Measurements from ENCODE around the gene SOBP.

GRCh38 chr6:107458672-107459282 is 31.1 kb upstream of the SOBP start:
- TF ChIP-seq CTCF (IDR thresholded peaks at IDR 0.05 in 4 of 5, conservative IDR thresholded peaks at IDR 0.05 in 1 of 5), result peak in 1 of 5 experiments; percentile 7
- no peak for TF ChIP-seq POLR2A (IDR thresholded peaks at IDR 0.05)

Measured in gastrocnemius medialis (tissue), 4 donors.